ENCODE measurements around the gene TMEM201.

GRCh38 chr1:9590945-9591668, 2.4 kb downstream of the TMEM201 start:
- TF ChIP-seq POLR2A (IDR thresholded peaks at IDR 0.05; ENCODE audit: low read length) (no peak), GATA1 (IDR thresholded peaks at IDR 0.05; ENCODE audit: low read depth, low read length) (no peak)
